ENCODE results near the gene ZMYM5.
"Not testable (repeated sequence)": the region's sequence is repeated elsewhere in the genome, so short reads cannot be mapped to it uniquely, and the experiment has no call there.

The ZMYM5 gene

DNA sequence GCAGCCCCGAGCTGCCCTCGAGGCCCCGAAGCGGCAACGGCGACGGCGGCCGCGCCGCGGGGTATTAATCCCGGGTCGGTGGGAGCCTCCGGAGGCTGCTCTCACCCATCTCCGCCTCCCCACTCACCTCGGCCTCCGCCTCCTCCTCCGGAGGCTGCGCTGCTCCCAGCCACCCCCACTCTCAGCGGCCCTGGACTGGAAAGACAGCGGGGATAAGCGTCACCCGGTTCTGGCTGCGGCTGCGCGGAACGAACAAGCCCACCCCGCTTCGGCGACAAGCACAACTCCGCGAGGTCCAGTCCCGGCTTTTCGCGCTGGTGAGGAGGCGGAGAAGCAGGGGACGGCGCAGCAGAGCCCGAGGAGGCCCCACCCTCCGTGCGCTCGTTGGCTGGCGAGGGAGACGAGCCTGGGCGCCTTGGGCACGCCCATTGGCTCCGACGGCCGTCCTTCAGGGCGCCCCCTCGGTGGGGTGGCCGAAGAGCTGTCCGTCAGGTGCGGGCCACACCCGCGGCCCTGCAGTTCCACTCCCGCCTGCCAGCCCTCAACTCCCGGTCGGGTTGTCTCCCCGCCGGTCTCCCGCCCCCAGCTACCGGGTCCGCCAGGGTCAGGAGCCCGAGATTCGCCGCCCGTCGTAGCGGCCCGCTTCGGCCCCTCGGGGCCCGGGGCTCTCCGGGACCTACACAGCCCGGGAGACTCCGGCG, at the start of gene ZMYM5:
Gene ZMYM5, minus strand, starts transcription at position 327 of the 701 bp plus-strand sequence. CDS start 11,469 bp downstream, outside the sequence.
- no peak for FAIRE-seq

DNA sequence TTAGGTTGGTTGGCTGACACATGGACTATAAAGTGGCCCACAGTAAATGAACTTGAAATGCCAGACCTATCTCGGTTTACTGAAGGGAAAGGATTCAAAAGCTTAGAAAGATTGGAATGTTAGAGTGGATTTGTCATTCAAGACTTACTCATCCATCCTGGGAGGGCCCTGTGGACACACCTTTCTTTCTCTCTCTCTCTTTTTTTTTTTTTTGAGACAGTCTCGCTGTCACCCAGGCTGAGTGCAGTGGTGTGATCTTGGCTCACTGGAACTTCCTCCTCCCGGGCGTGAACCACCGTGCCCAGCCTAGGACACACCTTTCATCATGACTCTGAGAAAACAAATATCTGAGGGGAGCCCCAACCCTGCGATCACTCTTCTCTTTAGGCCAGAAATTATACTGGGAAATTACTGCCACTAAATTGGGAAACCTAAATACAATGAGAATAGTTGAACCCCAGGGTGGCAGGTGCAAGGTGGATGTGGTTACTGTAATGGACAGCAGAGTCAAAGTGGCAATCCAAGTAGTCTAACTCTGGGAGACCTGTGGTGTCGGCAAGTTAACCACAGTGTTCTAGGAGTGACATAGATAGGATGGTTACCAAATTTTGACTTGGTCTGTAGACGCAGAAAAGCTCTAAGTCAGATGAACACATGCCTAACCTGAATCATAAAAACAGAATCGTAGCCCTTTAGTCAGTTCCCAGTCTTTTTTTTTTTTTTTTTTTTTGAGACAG, 47.1 kb upstream of the ZMYM5 start:
- FAIRE-seq = no peak

DNA sequence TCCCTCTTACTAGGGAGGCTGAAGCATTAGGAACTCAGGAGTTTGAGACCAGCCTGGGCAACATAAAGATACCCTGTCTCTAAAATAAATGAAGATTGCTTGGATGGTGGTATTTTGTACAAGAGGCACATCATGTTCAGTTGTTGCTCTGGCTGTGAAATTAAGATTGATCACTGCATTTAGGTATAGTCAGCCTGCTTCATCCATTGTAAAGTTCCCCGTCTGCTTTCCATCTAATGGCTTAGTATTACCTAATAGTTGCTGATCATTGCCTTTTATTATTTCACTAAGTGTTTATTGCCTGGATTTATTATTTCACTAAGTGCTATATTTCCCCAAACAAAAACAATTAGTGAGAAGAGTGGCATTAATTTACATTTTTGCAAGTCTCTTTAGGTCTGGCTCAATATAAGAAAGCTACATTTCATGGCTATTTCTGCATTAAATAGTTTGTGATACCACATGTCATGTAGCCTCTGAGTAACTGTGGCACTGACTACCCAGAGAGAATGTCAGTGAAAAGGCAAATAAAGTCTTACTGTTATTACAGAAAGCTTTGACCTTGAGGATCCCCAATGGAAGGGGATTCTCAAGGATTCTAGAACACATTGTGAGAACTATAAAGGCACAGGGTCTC, 45.0 kb upstream of the ZMYM5 start:
- no peak for FAIRE-seq

DNA sequence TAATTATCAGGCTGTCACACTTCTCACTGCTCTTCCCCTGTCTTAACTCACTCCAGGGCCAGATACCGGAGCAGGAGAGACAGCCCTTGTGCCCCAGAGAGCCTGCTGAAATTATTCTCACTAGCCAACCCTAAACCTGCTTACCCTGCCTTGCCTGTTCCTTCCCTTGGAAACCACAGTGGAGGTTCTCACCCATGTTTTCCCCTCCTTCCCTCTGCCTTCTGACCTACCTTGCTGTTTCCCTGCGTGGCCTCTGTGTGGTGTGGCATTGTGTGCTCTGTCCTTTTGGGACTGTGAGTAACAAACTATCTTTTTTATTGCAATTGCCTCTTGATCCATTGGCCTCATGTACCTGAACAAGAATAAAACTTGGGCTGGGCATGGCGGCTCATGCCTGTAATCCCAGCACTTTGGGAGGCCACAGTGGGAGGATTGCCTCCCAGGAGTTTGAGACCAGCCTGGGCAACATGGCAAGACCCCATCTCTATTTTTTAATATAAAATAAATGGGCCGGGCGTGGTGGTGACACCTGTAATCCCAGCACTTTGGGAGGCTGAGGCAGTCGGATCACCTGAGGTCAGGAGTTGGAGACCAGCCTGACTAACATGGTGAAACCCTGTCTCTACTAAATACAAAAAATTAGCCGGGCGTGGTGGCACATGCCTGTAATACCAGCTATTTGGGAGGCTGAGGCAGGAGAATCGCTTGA, 42.2 kb upstream of the ZMYM5 start:
- FAIRE-seq = not testable (repeated sequence)

DNA sequence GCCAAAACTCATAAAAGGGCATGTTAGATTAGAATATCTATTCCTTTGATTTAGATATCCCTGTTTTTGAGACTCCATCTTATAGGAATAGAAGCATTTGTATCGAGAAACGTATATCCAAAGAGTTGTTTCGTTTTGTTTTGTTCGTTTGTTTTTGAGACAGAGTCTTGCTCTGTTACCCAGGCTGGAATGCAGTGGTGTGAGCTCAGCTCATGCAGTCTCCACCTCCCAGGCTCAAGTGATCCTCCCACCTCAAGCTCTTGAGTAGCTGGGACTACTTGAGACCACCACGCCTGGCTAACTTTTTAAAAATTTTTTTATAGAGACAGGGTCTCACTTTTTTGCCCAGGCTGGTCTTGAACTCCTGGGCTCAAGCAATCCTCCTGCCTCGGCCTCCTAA, 26.6 kb upstream of the ZMYM5 start:
- FAIRE-seq = no peak

DNA sequence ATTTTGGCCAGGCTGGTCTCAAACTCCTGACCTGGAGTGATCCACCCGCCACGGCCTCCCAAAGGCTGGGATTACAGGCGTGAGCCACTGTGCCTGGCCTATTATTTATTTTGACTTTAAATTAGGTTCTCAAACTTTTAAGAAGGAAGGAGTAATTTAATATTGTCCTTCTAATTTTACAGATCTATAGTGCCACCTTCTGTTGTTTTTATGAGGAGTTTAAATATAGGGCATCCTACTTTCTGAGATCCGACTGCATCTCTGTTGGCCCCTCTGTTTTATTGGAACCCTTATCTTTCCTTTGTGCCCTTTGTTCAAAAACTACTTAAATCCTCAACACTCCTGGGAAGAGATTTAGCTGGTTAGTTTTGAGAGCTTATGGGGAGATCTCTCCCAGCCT, 25.4 kb upstream of the ZMYM5 start:
- no peak for FAIRE-seq

DNA sequence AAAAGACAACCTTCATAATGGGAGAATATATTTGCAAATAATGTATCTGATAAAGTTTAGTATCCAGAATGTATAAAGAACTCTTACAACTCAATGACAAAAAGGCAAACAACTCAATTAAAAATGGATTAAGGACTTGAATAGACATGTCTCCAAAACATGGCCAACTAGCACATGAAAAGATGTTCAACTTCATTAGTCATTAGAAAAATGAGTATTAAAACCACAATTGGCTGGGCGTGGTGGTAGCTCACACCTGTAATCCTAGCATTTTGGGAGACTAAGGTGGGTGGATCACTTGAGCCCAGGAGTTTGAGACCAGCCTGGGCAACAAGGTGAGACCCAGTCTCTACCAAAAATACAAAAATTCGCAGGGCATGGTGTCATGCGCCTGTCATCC, 18.8 kb upstream of the ZMYM5 start:
- FAIRE-seq = no peak

DNA sequence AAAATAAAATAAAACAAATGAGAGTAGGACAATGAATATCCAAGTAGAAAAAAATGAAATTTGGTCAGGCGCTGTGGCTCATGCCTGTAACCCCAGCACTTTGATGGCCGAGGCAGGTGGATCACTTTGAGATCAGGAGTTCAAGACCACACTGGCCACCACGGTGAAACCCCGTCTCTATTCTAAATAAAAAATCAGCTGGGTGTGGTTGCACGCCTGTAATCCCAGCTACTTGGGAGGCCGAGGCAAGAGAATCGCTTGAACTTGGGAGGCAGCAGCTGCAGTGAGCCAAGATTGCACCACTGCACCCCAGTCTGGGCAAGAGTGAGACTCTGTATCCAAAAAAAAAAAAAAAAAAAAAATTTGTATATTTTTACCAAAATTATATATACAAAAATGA, 18.2 kb upstream of the ZMYM5 start:
- FAIRE-seq = no peak

DNA sequence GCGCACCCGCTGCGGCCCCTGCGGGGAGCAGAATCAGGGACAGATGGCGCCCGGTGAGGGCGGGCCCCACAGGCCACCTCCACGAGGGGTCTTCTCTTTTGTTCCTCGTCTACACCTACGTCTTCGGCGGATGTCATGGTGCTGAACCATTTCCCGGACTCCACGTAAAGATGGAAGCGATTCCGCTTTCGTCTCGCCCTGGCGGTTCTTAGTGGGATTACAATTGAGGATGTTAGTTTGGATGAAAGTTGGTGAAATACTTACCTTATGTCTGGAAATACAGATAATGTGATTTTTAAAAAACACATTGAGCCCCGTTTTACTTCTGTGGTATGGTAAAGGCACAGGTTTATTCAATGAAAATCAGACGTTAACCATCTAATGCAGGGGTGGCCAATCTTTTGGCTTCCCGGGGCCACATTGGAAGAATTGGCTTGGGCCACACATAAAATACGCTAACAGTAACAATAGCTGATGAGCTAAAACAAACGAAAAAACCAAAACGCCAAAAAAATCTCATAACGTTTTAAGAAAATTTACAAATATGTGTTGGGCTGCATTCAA, 1.4 kb upstream of the ZMYM5 start:
- FAIRE-seq = no peak

DNA sequence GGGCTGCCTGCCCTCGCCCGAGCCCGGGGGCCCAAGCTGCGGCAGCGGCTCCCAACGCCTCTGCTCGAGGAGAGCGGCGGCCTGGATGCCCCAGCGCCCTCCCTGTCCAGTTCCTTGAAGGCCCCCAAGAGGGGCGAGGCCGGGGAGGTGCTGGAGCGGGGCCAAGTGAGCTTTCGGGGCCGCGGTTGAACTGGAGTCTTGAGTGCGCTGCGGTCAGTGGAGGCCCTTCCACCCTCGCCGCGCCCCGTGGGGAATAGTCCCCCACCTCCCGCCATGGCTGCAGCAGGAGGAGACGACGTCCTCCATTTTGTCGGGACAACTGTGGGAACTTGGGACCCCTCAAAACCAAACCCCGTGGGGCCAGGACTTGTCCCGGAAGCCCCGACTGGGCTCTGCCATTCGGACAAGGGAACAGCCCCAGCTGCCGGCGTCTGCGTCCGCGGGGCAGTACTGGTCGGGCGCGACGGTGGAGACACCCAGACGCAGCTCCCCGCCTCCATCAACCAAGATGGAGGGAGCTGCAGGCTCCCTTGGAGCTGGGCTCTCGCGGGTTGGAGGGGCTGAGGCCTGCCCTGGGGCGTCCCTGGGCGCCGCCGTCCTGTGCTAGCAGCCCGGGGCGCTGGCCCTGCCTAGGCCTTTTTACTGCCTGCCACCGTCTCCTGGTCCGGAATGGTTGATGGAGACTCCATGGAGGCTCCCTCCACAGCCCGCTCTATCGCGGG, 736 bp upstream of the ZMYM5 start:
- FAIRE-seq = no peak

DNA sequence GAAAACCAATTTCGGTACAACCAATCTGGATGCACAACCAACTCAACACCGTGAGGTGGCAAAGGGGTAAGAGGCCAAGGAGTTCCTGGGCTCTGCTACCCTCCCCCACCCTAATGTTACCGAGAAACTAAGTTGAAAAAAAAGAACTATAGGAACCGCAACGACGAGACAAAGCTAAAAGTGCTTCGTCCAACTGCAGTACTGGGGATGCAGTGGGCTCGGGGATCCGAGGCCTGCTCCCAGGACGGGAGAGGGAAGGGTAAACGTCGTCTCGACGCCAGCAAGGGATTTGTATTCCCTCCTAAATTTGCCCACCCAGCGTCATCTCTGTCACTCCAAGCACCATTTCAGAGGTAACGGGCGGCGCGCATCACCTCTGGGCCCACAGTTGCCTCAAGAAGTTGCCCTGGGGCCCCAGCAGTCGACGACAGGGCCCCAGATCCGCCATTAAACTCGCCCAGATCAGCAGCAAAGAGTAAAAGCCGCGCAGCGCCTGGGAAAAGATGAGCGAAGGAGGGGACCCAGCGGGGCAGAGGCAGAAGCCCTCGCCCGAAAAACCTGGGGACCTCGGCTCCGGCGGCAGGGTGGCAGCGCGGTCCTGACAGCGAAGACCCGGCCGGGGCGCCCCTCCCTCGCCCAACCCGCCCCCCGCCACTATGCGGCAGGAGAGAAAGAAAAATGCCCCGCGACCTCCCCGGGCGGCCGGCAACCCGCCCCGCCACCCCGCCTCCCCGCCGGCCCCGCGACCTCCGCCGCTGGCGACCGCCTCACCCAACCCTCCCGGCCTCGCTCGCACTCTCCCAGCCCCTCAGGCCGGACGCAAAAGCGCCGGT, 752 bp downstream of the ZMYM5 start:
- no peak for FAIRE-seq

DNA sequence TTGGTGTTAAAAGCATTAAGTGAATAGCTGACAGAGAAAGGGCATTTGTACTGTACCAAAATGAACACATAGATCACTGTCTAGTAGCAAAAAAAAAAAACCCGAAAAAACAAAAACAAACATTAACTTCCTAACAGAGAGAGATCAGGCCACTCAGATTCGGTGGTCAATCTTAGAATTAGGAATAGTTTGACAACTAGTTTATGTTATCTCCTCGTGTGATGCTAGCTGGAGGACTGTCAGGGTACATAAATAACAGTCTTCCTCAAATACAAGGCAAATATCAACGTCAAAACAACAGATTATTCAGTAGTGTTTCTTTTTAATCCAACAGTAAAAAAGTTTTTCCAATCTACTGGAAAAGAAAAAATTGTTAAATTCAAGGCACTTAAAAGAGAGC, 1.7 kb downstream of the ZMYM5 start:
- FAIRE-seq = no peak

DNA sequence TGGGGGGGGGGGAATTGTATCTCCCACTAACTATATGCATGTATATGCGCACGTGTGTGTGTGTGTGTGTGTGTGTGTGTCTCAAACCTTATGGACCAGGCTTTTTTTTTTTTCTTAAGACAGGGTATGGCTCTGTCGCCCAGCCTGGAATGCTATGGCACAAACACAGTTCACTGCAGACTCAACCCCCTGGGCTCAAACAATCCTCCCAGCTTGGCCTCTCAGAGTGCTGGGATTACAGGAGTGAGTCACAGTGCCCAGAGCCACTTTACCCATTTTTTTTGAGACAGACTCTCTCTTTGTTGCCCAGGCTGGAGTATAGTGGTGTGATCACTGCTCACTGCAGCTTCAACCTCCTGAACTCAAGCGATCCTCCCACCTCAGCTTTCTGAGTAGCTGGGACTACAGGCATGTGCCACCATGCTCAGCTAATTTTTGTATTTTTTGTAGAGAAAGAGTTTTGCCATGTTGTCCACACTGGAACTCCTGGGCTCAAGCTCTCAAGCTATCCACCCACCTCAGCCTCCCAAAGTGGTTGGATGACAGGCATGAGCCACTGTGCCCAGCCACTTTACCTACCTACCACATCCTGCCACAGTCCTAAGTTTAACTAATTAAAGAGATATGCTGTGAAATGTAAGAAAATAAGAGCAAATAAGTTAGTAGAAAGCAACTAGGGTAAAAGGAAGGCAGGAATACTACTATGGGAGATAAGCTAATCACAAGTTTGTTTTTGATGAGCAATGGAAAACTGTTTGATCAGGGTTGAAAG, 2.4 kb downstream of the ZMYM5 start:
- FAIRE-seq = no peak

DNA sequence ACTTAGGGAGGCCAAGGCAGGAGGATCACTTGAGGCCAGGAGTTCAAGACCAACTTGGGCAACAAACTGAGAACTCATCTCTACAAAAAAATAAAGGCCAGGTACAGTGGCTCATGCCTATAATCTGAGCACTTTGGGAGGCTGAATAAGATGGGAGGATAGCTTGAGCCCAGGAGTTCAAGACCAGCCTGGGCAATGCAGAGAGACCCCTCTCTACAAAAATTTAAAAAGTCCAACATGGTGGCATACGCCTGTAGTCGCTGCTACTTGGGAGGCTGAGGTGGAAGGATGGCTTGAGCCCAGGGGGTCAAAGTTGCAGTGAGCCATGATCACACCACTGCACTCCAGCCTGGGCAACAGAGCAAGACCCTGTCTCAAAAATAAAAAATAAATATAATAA, 5.8 kb downstream of the ZMYM5 start:
- not testable (repeated sequence) for FAIRE-seq

DNA sequence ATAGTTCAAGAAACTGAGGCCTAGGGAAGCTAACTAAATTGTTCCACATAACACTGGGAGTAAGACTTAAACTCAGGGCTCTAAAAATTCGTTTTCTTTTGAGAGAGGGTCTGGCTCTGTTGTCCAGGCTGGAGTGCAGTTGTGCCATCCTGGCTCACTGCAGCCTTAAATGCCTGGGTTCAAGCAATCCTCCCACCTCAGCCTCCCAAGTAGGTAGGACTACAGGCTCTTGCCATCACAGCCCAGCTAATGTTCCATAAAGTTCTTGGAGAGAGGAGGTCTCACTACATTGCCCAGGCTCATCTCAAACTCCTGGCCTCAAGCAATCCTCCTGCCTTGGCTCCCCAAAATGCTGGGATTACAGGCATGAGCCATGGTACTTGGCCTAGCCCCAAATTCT, 10.7 kb downstream of the ZMYM5 start:
- FAIRE-seq = no peak

DNA sequence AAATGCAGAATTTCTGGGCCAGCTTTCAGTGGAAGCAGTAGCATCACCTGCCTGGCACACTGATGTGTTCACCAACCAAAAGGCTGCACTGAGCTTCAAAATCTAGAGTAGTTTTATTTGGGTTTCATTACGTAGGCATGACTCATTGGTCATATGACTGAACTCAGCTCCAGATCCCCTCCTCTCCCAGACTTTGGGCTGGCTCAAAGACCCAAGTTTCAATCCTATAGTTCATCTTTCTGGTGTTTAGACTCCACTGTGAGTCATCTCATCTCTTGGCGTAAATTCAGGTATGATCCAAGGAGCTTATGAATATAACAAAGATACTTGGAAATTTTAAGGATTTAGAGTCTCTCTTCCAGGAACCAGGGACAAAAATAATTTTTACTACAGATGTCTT, 17.7 kb downstream of the ZMYM5 start:
- no peak for FAIRE-seq

DNA sequence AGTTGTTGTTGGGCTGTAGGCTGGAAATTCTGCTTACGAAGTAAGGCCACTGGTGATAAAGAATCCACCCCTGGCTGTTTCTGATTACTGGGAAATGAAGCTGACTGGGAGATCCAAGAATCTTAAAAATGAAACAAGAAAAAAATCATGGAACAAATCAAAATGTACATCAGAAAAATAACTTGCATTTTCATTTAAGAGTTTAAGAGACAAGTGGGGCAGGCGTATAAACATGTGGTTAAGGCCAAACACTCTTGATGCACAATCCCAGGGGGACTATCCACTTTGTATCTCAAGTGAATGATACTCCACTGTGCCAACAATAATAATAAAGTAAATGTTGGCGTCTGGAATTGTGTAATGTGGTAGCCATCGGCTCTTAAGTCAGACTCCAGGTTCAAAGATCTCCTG, 24.6 kb downstream of the ZMYM5 start:
- FAIRE-seq = no peak

DNA sequence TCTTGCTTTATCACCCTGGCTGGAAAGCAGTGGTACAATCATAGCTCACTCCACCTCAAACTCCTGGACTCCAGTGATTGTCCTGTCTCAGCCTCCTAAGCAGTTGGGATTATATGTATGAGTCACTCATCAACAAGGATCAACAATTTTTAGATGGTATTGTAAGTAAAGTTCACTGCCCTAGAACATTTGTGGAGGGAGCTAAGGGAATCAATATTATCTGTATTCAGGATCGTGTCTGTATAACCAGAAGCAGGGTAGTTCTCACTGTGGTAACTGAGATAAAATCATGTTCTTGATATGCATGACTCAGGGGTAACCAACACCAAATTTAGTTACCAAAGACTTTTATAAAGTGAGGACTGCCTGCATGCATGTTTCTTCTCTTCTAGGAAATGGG, 27.0 kb downstream of the ZMYM5 start:
- no peak for FAIRE-seq

DNA sequence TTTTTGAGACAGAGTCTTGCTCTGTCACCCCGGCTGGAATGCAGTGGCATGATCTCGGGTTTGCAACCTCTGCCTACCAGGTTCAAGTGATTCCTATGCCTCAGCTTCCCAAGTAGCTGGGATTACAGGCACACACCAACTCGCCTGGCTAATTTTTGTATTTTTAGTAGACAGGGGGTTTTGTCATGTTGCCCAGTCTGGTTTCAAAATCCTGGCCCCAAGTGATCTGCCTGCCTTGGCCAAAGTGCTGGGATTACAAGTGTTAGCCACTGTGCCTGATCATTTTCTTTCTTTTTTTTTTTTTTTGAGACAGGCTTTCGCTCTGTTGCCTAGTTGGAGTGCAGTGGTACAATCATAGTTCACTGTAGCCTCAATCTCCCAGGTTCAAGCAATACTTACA, 28.7 kb downstream of the ZMYM5 start:
- no peak for FAIRE-seq

DNA sequence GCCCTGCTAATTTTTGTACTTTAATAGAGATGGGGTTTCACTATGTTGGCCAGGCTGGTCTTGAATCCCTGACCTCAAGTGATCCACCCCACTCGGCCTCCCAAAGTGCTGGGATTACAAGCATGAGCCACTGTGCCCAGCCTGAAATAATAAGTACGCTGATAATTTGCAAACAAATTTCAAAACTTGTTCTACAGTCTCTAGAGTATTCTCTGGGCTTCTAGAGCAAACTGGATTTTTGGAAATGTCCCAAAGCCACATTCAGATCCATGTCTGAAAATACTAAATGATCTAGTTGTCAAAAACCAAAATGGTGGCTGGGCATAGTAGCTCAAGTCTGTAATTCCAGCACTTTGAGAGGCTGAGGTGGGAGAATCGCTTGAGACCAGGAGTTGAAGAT, 40.8 kb downstream of the ZMYM5 start:
- no peak for FAIRE-seq
